CD4-positive, alpha-beta T cell treated with Interferon alpha-2 for 1 hour (primary cell): Measurements from ENCODE around the gene SP4.

Experiments
- DNase-seq, 2 donors: peaks; one replicate each; pipeline ENCODE4 v3.0.0-alpha.2; 2020 to 2022

The SP4 gene

GRCh38 chr7:21448974-21449373 lies 21.1 kb downstream of the SP4 start:
- no peak for DNase-seq

DNA sequence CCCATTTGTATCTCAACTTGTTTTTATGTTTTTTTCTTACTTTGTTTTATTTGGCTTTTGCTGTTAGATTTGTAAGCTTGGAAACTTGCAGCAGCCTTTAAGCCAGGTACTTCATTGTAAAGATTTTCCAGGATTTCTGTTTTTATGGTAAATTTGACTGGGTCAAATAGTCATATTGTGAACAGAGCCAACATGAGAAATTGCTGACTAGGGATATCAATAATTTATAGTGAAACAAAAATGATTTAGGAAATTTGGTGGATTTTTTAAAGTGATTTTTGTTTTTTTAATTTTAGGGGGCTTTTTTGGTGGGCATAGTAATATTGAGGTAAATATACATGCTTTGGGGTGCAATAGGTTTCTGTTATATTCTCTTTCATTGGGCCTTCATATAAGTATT lies 22.2 kb downstream of the SP4 start:
- no peak for DNase-seq

DNA sequence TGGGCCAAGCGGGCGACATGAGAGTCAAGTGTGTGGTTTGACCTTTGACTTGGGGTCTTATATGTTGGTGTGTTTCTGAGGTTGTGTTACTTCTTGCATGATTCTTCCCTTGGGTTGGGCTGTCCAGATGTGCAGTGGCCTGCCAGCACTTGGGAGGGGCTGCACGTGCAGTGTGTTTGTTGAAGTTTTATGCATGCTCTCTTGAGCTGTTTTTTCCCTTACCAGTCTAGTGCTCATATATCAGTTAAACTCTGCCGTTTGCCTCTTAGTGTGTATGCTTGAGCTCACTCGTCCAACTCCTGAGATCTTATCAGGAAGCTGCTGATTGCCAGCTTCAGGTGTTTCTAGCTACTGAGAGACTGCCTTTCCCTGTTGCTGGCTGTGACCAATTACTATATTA lies 23.1 kb downstream of the SP4 start:
- DNase-seq: no peak

GRCh38 chr7:21454182-21454581 lies 26.3 kb downstream of the SP4 start:
- DNase-seq: no peak

- no peak for DNase-seq
Measured at GRCh38 chr7:21454906-21455305, 27.0 kb downstream of the SP4 start.

DNA sequence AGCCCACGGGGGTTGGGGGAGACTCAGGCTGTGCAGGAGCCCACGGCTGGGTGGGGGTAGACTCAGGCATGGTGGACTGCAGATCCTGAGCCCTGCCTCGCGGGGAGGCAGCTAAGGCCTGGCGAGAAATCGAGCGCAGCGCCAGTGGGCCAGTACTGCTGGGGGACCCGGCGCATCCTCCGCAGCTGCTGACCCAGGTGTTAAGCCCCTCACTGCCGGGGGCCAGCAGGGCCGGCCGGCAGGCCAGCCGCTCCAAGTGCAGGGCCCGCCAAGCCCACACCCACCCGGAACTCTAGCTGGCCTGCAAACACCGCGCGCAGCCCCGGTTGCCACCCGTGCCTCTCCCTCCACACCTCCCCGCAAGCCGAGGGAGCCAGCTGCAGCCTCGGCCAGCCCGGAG lies 33.4 kb downstream of the SP4 start:
- no peak for DNase-seq

- DNase-seq: no peak
Measured at GRCh38 chr7:21462081-21462480, 34.2 kb downstream of the SP4 start.

GRCh38 chr7:21463524-21463923 lies 35.6 kb downstream of the SP4 start:
- DNase-seq: no peak

DNA sequence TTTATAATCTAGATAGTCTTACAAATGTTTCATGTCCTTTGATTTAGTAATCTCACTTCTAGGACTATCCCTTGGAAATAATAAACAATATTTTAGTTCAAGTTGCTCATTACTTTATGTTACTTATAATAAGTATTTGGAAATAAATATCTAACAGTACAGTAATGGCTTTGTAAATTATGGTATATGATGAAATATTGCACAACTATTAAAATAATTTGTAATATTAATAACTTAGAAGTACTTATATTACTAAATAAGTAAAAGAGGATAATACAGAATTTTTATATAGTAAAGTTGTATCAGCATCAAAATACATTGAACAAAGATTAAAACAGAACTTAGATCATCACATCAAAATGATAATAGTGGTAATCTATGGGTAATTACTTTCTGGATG lies 41.1 kb downstream of the SP4 start:
- no peak for DNase-seq

DNA sequence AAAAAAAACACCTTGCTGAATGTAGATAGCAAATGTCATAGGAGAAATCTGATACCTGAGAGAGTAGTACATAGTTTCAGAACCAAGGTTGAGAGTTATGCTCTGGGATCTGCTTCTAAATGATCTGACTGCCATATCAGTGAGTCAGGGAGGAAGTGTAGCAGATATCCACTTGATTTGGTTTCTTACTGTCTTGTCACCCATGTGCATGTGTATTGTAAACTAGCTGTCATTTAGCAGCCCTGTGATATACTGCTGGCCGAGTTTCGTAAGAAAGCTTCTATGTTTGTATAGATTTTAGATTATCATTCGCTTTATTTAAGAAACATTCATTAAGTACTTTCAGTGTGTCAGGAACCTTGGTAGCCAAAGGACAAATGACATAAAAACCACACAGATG lies 42.0 kb downstream of the SP4 start:
- DNase-seq: no peak

GRCh38 chr7:21472029-21472428 lies 44.1 kb downstream of the SP4 start:
- no peak for DNase-seq

- DNase-seq: no peak
Measured at GRCh38 chr7:21476429-21476828, 48.5 kb downstream of the SP4 start.

GRCh38 chr7:21480693-21481403 lies 53.0 kb downstream of the SP4 start:
- DNase-seq: no peak

DNA sequence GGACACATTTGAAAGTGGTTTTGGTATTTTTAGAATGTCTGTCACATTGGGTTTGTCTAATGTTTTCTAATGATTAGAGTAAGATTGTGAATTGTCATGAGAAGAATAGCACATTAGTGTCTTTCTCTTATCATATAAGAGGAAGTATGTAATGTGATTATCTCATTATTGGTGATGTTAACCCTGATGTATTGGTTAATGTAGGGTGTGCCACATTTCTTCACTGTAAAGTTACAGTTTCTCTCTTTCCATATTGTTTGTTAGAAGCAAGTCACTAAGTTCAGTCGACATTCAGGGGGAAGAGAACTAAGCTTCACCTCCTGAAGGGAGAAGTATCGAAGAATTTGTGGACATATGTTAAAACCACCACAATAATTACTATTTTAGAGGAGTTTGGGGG lies 58.6 kb downstream of the SP4 start:
- DNase-seq: no peak

GRCh38 chr7:21495731-21496130 lies 67.8 kb downstream of the SP4 start:
- DNase-seq: no peak

- DNase-seq: no peak
Measured at GRCh38 chr7:21497072-21497471, 69.2 kb downstream of the SP4 start.

DNA sequence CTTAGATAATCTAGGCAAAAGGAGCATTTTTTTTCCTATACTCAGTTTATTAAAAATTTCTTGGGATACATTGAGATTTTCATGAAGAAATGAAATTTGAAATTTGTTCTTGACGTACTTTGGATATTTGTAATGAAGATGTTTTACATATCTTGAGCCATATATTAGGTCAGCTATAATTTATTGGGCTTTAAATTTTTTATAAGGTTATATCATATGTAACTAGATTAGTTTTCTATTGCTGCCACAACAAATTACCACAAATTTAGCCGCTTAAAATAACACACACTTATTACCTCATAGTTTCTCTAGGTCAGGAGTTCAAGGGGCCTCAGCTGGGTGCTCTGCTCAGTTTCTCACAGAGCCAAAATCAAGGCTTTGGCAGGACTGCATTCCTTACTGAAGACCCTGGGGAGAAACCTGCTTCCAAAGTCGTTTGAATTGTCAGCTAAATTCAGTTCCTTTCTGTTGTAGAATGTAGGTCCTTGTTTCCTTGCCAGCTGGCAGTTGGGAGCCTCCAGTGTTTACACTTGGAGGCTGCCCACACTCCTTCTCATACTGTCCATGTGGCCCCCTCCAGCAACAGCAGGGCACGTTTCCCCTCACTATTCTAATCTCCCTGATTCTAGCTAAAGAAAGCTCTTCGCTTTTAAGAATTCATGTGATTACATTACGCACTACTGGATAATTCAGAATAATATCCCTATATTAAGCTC lies 72.4 kb downstream of the SP4 start:
- no peak for DNase-seq

DNA sequence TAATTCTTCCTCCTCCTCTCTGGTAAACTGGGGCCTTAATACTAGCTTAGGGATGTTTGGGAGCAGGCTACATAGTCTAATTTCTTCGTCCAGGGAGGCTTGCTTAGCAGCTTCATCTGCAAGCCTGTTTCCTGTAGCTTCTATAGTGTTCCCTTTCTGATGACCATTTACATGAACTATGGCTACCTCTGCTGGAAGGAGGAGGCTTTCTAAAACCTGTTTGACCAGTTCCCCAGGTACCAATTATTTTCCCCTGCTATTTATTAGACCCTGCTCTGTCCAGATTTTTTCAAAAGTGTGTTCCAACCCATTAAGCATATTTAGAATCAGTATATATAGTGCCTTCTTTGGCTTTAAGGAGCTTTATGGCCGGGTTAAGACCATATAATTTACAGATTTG lies 76.1 kb downstream of the SP4 start:
- no peak for DNase-seq

DNA sequence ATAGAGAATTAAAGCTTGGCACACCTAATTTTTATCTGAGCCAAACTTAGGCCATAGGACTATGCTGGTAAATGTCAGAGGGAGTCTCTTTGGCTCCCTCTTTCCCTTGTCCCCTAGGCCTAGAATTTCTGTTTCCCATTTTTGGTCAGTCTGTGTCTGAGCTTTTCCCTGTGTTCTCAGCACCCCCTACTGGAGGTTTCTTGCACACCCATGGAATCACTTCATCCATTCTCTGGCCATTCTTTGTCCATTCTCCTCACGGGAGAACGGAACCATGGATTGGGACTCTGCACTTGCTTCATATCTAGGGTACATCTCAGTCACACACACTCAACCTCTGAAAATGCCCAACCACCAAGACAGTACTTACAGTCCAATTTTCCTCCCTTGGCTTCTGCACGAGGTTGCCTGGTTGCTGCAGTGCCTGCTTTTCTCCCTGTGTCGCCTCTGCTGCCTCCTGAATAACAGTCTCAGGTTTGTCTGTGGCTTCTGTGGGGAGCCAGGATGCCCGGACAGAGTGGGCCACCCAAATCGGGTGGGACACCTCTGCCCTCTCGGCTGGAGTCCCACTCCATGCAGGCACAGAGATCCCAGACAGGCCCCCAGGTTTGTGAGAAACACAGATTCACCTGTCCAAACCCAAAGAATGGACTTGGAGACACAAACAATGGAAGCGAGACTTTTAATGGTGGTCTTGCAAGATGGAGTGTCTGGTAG lies 79.9 kb downstream of the SP4 start:
- peak; percentile 12 to 44 for DNase-seq

- DNase-seq: no peak
Measured at GRCh38 chr7:21508538-21508937, 80.7 kb downstream of the SP4 start.

DNA sequence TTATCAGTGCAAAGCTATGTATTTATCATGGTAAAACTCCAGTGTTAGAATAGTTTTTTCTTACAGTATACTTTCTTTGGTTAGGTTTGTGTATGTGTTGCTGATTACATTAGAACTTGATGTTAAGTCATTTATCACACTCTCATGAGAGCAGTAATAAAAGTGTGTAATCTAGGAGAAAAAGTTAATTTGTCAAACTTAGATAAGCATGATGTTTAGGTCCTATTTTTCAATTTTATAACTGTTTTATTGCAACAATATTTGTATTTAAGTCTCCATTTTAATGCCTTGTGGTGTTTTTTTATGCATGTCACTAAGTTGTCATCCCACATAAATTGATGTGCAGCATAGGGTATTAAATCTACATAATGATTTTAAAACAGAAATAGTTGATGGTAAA lies 86.2 kb downstream of the SP4 start:
- DNase-seq: no peak

GRCh38 chr7:21524680-21525079 lies 96.8 kb downstream of the SP4 start:
- DNase-seq: no peak

DNA sequence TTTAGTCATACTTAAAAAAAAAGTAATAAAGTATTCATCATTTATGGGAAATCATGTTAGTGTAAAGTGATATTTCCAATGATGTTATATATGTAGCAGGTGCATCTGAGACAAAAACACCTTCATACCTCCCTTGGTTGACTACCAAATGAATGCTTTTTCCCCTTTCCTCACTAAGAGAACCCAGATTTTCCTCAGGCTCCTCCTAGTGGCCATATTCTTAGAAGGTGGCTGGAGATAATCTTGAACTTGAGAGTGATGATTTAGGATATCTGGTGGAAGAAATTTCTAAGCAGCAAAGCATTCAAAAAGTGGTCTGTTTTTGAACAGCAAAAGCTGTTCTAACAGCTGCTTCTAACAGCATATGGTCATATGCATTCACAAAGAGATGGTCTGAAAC lies 98.1 kb downstream of the SP4 start:
- DNase-seq: peak in 1 of 2 donors; percentile 38

GRCh38 chr7:21526448-21526847 lies 98.6 kb downstream of the SP4 start:
- DNase-seq: no peak
